GM04504 (cell line): ENCODE measurements around the gene NCEH1.
"Not testable (repeated sequence)": the region's sequence is repeated elsewhere in the genome, so short reads cannot be mapped to it uniquely, and the experiment has no call there.

Experiments
- DNase-seq: peaks from one replicate; pipeline ENCODE4 v3.0.0-alpha.2; 2012; ENCODE audit warnings: low read depth

The NCEH1 gene

GRCh38 chr3:172609750-172610149 is 101.1 kb downstream of the NCEH1 start:
- no peak for DNase-seq

DNA sequence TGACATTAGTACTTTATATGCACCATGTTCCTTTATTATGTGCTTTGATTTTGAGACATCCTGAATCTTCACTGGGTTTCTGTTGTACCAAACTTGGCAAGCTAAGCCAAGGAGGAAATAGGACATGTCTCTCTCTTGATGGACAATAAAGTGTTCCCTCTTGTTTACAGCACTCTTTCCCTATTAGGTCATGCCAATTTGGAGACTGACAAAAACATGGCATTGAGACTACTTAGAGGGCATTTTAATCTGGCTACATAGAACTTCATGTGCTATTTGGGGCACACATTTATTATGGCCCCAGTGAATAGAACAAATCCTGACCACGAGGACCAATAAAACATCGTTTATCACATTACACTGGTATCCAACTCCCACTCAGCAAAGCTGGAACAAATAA is 102.3 kb downstream of the NCEH1 start:
- DNase-seq, result no peak

DNA sequence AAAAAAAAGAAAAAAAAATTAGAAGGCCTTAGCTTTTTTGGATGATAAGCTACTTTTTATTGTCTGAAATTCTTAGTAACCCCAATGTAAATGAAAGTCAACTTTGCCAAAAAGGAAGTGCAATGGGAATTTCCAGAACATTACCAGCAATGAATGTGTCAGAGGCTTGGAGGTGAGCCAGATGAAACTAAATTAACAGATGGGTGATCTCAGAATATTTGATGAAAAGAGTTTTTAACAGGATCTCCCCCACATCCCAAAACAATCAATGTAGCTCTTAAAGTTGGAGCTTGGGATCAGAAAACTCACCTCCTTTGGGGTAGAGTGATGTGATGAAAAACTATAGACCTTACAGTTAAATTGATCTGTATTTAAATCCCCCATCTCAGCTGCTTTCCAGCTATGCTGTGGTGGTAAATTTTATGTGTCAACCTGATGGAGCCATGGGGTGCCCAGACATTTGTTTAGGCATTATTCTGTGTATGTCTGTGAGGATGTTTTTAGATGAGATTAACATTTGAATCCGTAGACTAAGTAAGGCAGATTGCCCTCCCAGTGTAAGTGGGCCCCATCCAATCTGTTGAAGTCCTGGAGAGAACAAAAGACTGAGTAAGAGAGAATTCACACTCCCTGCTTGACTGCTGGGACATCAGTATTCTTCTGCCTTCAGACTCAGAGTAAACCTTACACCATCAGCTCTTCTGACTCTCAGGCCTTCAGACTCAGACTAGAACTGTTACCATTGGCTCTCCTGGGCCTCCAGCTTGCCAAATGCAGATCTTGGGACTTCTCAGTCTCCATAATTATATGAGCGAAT is 103.4 kb downstream of the NCEH1 start:
- peak; percentile 48 for DNase-seq

DNA sequence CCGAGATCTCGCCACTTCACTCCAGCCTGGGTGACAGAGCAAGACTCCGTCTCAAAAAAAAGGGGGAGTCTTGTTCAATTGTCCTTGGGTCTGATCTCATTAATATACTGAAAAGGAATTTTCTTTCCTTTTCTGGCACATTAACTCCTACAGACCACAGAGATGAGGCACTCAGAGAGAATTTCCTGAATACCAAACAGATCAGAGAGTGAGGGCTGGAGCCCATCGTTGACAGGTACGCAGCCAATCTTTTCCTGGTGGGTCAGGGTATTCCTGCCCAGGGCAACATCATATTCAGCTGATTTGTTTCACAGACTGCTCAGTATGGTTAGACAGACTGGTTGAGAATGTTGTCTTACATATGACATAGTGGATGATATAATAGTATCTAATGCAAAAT is 104.8 kb downstream of the NCEH1 start:
- DNase-seq, result no peak

- no peak for DNase-seq
Measured at GRCh38 chr3:172604895-172605646, 105.8 kb downstream of the NCEH1 start.

DNA sequence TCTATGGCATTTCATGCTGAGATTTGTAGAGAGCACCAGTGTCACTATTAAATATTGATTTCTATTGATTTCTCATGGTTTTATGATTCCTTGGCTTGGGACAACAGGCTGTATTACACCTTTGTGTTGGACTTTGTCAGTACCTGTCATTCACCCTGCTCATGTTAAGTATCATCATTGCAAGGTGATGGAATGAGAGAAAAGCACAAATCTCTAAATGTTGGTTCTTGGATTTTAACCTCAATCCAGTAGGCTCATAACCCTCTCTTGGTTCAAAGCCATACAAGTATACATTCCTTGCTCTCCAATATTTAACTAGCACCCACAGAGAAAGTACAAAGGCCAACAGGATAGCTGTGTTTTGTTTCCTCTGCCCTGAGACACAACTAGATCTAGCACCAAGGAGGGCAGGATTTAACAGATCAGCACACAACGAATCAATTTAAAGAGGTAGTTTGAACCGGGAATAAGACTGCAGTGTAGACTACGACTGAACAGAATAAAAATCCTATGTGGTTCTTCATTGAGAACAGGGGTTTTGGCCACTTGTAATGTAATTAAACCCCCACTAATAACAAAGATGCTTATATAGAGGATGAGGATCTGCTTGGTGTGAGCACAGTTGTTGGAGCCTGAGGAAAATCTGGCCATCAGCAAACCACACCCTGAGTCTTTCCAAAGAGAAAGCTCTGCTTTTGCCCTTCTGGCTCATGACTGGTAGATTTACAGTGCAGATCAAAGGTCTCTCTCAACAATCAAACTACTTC is 109.6 kb downstream of the NCEH1 start:
- DNase-seq, result no peak

GRCh38 chr3:172600644-172601065 is 110.2 kb downstream of the NCEH1 start:
- no peak for DNase-seq

DNA sequence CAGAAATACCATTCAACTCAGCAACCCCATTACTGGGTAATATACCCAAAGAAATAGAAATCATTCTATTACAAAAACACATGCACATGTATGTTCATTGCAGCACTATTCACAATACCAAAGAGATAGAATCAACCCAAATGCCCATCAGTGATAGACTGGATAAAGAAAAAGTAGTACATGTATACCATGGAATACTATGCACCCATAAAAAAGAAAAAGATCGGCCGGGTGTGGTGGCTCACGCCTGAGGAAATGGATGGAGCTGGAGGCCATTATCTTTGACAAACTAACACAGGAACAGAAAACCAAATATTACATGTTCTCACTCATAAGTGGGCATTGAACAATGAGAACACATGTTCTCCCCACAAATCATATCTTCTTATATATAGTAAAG is 112.0 kb downstream of the NCEH1 start:
- DNase-seq, result no peak

GRCh38 chr3:172596394-172596706 is 114.5 kb downstream of the NCEH1 start:
- DNase-seq, result no peak

DNA sequence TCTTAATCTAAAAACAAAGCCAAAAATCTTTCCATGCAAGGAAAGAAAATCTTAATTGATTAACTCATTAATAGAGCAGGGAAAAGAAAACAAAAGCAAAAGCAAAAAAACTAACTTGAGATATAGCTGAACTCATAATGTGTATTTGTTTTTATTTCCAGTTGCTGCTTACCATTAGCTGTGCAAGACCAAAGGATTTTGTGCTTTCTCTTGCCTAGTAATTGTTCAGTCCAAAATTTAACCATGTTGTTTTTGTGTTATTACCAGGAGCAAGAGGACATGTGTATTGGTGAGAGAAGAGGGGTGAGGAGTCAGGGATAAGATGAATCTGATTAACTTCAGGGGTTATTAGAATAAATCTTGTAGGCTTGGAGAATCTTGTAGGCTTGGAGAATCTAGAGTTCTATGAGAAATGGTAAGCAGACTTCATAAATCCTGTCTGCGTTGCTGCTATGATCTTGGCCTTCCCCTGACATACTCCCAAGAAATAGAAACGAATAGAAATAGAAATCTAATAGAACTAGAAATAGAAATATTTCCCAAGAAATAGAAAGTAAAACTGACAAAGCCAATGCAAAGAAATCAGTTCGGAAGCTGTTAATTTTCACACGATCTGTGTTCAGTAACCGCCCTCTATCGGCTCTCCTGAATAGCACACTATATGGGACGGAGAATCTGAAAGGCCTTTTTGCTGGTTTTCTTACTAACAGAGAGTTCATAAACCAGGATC is 115.0 kb downstream of the NCEH1 start:
- DNase-seq, result peak; percentile 24

DNA sequence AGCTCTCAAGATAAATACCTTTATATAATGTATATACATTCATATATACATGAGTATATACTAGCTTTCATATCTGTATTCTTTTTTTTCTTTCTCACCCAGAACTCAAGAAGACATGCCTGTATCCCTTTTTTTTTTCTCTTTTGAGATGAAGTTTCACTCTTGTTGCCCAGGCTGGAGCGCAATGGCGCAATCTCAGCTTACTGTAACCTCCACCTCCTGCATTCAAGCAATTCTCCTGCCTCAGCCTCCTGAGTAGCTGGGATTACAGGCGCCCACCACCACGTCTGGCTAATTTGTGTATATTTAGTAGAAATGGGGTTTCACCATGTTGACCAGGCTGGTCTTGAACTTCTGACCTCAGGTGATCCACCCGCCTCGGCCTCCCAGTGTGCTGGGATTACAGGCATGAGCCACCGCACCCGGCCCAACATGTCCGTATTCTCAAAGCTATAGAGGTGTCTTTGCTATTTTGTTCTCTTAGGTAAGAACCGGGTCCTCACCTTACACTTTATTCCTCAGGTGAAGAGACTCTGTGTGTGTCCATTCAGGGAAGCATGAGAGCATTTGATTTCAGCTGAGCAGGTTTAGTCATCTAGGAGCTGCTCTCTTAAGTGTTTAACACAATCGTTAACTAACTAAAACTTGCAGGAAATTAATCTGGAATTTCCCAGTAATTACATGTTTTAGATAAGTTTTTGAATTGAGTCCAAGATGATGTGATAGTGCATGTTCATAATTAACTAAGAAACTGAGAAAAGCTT is 115.8 kb downstream of the NCEH1 start:
- DNase-seq, result not testable (repeated sequence)

DNA sequence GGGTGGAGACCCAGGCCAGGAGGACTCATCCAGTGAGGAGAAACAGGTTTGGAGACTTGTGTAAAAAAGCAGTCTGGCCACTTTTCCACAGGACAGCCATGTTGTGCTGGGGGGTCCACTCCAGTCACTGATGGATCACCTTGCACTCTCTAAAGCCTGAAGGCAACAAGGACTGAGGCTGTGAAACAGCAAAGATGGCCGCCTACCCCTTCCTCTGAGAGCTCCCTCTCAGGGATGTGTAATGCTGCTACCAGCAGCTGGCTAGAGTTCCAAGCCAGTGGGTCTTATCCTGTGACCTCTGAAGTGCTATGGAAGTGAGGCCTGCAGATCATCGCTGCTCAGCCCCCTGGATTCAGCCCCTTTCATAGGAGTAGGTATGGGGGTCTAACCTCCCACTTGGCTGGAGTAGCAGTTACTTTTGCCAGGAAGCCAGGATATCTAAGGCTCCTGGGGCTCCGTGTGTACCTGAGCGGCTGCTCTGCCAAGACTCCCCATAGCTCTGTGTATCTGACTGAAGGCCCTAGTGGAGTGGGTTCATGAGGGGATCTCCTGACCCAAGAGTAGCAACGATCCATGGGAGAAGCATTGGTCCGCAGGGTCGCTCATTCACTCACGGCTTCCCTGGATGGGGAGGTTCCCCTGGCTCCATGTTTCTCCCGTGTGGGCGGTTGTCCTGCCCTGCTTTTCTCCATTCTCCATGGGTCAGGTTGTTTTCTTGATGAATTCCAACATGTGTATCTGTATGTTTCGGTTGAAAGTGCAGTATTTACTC is 117.8 kb downstream of the NCEH1 start:
- no peak for DNase-seq

- DNase-seq, result no peak
Measured at GRCh38 chr3:172591876-172592771, 118.7 kb downstream of the NCEH1 start.

DNA sequence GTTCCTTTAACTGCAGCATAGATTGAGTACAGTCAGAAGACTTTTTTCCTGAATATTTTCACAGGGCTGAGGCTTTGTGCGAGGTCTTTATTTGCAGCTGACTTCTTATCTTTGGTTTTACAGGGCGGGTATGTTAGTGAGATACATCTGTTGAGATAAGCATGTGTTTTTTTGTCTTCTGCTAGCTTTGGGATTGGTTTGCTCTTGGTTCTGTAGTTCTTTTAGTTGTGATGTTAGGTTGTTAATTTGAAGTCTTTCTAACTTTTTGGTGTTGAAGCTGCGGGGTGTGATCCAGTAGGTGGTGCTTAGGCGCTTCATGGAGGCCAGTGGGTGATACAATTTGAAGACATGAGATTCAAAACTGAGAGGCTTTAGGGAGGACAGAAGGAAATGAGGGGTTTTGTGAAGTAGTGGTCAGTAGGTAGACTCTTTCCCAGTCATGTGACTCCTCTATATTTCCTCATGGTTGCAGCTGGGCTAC is 119.7 kb downstream of the NCEH1 start:
- DNase-seq, result no peak

- DNase-seq, result no peak
Measured at GRCh38 chr3:172586436-172586835, 124.4 kb downstream of the NCEH1 start.

- no peak for DNase-seq
Measured at GRCh38 chr3:172585954-172586353, 124.9 kb downstream of the NCEH1 start.

DNA sequence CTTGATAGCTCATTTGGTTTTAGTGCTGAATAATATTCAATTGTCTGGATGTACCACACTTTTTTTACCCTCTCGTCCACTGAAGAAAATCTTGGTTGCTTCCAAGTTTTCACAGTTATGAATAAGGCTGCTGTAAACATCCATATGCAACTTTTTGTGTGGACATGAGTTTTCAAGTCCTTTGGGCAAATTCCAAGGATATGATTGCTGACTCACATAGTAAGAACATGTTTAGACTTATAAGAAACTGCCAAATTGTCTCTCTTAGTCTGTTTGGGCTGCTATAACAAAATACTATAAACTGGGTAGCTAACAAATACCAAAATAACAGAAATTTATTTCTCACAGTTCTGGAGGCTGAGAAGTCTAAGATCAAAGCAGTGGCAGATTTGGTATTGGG is 128.2 kb downstream of the NCEH1 start:
- no peak for DNase-seq

GRCh38 chr3:172581757-172582166 is 129.1 kb downstream of the NCEH1 start:
- no peak for DNase-seq

- DNase-seq, result no peak
Measured at GRCh38 chr3:172580680-172581401, 130.0 kb downstream of the NCEH1 start.
